Measurements from ENCODE around the gene COX19. TPM values are rescaled to one million over a fixed set of nuclear protein-coding genes. Genes with fewer than 3 reads are reported as not detected.

COX19 gene
- total RNA-seq, 1 donor from 2014 or later: 22.0 TPM

DNA sequence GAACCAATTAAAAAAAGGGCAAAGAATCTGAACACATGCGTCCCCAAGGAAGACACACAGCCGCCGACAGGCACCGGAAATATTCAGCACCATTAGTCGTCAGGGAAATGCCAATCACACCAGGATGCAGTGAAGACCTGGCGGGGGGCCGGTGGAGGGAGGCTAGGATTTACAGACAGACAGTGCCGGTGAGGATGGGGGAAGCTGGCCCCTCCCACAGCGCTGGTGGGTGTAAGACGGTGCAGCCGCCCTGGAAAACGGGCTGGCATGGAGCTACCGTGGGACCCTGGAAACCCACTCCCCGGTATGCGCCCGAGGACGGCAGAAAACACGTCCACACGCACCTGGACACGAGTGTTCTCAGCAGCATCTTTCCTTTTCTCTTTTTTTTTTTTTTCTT lies 16.1 kb downstream of the COX19 start:
- Mint-ChIP-seq H3K27me3 (ENCODE audit: low read depth) (peaks cover 23% of the 10 kb centered on the region), H3K4me1 (peaks cover 20% of the 10 kb centered on the region), H3K4me3 (no peak overlapping the region), H3K36me3 (no peaks in the 10 kb centered on the region), H3K9me3 (no peaks in the 10 kb centered on the region), H3K27ac (no peak overlapping the region)
- DNase-seq (ENCODE audit: low spot score in 2 of 2, unreplicated experiment in 2 of 2): no peak
- TF ChIP-seq, protein P1, sequence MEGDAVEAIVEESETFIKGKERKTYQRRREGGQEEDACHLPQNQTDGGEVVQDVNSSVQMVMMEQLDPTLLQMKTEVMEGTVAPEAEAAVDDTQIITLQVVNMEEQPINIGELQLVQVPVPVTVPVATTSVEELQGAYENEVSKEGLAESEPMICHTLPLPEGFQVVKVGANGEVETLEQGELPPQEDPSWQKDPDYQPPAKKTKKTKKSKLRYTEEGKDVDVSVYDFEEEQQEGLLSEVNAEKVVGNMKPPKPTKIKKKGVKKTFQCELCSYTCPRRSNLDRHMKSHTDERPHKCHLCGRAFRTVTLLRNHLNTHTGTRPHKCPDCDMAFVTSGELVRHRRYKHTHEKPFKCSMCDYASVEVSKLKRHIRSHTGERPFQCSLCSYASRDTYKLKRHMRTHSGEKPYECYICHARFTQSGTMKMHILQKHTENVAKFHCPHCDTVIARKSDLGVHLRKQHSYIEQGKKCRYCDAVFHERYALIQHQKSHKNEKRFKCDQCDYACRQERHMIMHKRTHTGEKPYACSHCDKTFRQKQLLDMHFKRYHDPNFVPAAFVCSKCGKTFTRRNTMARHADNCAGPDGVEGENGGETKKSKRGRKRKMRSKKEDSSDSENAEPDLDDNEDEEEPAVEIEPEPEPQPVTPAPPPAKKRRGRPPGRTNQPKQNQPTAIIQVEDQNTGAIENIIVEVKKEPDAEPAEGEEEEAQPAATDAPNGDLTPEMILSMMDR (IDR thresholded peaks at IDR 0.05; ENCODE audit: unreplicated experiment): no peak

DNA sequence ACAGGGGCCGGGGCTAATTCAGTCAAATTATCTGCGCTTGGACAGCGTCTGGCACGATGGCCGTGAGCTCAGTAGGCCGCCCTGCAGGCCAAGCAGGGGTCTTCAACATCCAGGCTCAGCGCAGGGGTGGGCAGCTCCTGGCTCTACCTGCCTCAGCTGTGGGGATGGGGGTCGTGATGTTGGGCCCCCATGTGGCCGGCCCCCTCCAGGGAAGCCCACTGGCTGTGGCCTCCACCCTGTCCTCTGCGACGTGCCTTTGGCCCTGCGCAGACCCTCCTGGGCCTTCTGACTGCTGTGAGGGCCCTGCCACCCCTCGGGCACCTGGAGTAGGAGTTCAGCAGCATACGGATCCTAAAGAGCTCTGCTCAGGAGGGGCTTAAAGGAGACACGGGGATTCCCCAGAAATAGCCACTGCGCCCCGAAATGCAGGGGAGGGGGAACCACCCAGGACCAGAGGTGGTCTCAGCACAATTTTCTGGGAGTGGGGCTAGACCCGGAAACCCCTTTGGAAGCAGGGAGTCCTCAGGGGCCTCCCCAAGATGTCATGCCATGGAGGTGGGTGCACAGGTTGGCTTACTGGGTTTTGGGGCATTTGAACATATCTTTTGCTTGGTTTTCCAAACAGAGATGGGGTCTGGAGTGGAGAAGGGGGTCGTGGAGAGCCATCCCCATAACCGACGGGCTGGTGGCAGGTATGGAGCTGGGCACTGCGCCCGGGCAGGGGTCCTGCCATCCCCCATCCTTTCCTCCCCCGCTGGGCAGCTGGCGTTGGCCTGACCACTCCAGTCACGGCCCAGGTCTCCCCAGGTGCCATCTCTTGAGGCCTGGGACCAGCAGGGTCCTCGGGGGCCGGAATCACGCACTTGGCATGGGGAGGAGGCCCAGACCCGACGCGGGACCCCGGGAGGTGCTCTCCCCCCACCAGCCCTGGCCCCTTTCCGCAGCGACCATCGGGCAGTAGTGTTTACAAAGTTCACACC lies 16.8 kb downstream of the COX19 start:
- TF ChIP-seq, protein P1 (IDR thresholded peaks at IDR 0.05; ENCODE audit: unreplicated experiment): no peak
- Mint-ChIP-seq H3K27me3 (ENCODE audit: low read depth) (peaks cover 23% of the 10 kb centered on the region), H3K4me3 (no peak overlapping the region), H3K4me1 (peaks cover 19% of the 10 kb centered on the region), H3K36me3 (no peaks in the 10 kb centered on the region), H3K9me3 (no peaks in the 10 kb centered on the region), H3K27ac (no peak overlapping the region)
- no peak for DNase-seq (ENCODE audit: low spot score in 2 of 2, unreplicated experiment in 2 of 2)

GRCh38 chr7:957418-958220 lies 17.7 kb downstream of the COX19 start:
- DNase-seq (ENCODE audit: low spot score in 2 of 2, unreplicated experiment in 2 of 2): no peak
- H3K9me3 Mint-ChIP-seq: no peaks in the 10 kb centered on the region
- H3K36me3 Mint-ChIP-seq: no peaks in the 10 kb centered on the region
- peaks cover 28% of the 10 kb centered on the region for H3K27me3 Mint-ChIP-seq (ENCODE audit: low read depth)
- TF ChIP-seq, protein P1 (IDR thresholded peaks at IDR 0.05; ENCODE audit: unreplicated experiment): no peak
- H3K27ac Mint-ChIP-seq: no peak overlapping the region
- H3K4me1 Mint-ChIP-seq: peaks cover 18% of the 10 kb centered on the region
- no peak overlapping the region for H3K4me3 Mint-ChIP-seq

- Mint-ChIP-seq H3K4me3 (peak overlapping the region; percentile 56), H3K27ac (no peak overlapping the region), H3K27me3 (ENCODE audit: low read depth) (peaks cover 40% of the 10 kb centered on the region), H3K4me1 (peaks cover 10% of the 10 kb centered on the region), H3K36me3 (no peaks in the 10 kb centered on the region), H3K9me3 (no peaks in the 10 kb centered on the region)
- TF ChIP-seq, protein P1 (IDR thresholded peaks at IDR 0.05; ENCODE audit: unreplicated experiment): no peak
- DNase-seq (ENCODE audit: low spot score in 2 of 2, unreplicated experiment in 2 of 2): no peak
Measured at GRCh38 chr7:956031-956430, 19.3 kb downstream of the COX19 start.

GRCh38 chr7:954330-955238 lies 20.8 kb downstream of the COX19 start, which contains the start of gene ADAP1:
Gene ADAP1, minus strand, starts transcription at chr7:954680. Its CDS starts 203 bp downstream, at chr7:954477.
- Mint-ChIP-seq H3K27me3 (ENCODE audit: low read depth) (peaks cover 42% of the 10 kb centered on the region), H3K27ac (peak within 1 kb of the TSS; percentile 39), H3K36me3 (no peaks in the 10 kb centered on the region), H3K4me1 (peaks cover 3% of the 10 kb centered on the region), H3K4me3 (peak within 1 kb of the TSS; percentile 66), H3K9me3 (no peaks in the 10 kb centered on the region)
- TF ChIP-seq, protein P1 (IDR thresholded peaks at IDR 0.05; ENCODE audit: unreplicated experiment): no peak
- peak in 1 of 2 experiments; percentile 65 for DNase-seq (ENCODE audit: low spot score in 2 of 2, unreplicated experiment in 2 of 2)

Measured in mesothelial cell of epicardium (in vitro differentiated cells).